GM18498 (cell line): ENCODE measurements around the gene DMD.
"Not testable (repeated sequence)": the region's sequence is repeated elsewhere in the genome, so short reads cannot be mapped to it uniquely, and the experiment has no call there.

ENCODE experiments used
- ATAC-seq: cut with Tn5 transposase; IDR thresholded peaks from one replicate; pipeline ENCODE4 v1.9.1; 2021; ENCODE audit warnings: mild to moderate bottlenecking, moderate library complexity; ENCODE audit not compliant: unreplicated experiment

DMD gene

DNA sequence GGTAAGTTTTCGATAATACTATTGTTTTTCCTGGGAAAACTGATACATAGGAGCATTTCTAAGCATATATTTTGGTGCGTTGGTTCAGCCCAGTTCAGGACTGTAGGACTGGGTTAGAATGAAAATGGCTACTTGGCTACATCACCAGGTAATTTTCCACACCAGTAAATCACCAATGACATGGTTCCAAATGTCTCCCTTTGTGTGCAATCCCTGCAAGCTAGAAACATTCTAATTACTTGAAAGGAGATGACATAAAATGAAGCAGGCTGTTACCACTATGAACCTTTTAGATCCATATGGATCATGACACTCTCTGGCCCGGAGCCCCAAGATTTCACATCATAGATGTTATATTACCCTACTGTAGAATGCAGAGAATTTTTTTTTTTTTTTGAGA is 1562.1 kb downstream of the DMD start:
- ATAC-seq: no peak

DNA sequence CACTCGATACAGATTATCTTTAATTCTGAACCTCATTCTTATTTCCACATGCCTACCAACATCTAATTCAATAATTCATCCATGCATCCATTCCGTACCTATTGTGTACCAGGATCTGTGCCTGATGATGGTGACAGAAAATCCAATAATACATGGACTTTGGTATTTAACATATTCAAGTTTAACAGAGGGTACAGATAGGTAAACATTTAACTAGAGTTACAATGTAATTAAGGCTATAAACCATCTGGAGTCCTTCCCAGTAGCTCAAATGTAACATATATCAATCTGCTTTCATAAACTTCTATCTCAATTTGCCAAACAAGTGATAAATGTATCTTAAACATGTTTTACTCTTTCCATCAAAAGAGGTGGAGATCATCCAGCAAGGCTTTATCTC is 1578.0 kb downstream of the DMD start:
- no peak for ATAC-seq

DNA sequence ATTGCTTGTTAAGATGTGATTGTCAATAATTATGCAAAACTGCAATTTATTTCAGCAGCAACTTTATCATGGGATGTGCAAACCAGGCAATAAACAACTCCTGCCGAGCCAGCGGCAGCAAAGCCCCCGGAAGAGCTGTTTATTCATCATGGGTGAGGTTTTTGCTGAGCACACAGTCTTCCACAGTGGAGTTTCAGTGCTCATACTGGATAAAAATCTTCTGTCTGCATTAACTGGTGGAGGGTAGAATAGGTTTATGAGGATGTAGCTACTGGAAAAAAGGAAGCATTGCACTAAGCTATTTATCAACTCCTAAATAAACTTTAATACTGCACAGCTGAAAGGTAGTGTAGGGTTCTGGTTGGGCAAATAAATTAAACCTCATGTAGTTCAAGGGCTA is 1582.2 kb downstream of the DMD start:
- ATAC-seq: no peak

DNA sequence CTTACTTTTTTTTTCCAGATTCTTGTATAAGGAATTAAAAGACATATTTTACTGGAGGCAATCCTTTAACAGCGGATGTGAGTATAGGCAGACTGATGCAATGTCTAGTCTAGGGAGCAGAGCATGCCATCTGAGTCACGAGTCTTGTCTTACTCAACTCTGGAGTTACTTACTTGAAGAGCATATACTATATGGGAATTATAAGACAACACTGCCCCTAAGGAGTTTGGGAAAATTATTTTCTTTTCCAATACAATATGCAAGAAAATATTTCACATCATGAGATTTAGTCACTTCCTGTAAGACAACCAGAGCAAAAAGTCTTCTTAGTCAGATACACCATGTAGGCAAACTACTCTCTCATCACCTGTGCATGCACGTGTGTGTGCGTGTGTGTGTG is 1602.2 kb downstream of the DMD start:
- ATAC-seq: no peak

DNA sequence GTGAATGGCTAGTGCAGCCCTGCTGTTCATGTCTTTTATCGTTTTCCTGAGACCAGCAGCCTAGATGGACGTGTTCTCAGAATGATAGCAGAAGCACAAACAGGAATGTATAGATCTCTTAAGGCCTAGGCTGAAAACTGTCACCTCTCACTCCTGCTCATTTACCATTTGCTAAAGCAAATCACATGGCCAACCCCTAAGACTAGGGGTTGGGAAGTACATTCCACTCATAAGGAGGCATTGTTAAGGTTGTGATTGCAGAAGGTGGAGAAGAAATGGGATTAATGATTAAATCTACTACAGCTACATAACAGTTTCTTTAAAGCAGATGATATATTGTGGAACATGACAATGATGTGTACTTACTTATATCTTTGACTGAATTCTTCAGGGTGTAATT is 1602.7 kb downstream of the DMD start:
- ATAC-seq: no peak

DNA sequence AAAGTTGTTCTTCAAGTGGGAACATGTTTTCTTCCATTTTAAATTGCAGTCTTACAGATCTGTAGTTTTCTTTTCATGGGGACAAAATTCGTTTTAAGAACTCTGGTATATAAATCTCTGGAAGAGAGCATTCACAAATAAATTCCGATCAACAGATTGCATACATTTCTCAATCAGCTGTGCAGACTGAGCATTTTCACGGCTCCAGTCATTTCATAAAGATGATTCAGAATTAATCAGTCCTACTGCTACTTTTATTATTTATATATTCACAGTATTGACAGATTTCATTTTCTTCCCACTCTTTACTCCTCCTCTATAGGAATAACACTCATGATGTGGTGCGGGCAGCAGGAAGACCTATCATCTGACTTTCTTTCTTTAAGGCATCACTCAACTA is 1604.6 kb downstream of the DMD start:
- ATAC-seq: no peak

DNA sequence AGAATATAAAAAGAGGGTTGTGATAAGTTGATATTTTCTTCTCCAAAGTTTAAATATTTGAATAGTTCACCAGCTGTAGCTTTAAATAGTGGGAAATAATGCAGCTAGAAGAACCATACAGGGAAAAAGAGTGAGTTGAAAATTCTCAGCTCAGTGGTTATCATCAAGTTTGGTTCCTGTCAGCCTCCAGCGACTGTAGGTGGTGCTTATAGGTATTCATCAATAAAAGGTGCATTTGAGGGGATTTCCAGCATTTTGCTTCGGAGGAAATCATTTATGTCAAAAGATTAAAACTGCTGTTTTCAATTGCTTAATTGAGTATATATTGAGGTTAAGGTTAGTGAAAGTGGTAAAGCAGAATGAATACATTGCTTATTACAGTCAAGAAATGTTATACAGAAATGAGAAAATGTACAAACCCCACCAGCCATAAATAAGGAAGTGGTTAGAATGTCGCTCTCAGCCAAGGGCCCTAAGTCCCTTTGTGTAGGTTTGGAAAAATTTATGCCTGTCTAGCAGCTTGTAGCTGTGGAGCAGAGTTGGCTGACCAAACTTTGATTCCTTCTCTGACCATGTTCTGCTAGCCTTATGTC is 1606.6 kb downstream of the DMD start:
- peak; percentile 85 for ATAC-seq

DNA sequence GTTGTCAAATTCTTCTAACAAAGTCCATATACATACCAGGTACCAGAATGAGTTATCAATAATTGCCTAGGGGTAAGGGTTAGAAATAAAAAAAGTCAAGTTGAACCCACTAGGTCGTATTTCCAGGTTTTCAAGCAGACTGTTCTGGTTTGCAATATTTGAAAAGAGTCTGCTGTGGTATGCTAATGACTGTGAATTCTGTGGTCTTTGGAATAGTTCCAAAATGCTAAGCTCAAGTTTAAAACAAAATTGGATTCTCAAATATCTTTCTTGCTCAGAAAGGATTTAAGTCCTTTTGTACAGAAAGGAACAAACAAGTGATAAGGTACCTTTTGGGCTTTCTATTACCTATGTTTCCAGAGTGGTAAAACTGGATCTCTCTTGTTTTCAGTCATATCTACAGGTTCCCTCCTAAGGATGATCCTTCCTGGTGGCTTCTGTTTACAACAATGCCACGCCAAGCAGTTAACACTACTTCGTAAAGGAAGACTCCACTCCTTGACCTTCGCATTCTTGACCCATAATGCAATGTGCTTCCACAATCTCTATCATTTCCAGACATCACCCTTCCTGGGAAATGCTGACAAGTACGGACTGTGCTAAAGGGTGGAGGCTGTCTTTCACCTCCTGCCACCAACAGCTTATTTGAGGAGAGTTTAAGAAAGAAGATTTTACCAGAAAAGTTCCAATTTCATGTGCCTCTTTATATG is 1607.8 kb downstream of the DMD start:
- ATAC-seq: no peak

DNA sequence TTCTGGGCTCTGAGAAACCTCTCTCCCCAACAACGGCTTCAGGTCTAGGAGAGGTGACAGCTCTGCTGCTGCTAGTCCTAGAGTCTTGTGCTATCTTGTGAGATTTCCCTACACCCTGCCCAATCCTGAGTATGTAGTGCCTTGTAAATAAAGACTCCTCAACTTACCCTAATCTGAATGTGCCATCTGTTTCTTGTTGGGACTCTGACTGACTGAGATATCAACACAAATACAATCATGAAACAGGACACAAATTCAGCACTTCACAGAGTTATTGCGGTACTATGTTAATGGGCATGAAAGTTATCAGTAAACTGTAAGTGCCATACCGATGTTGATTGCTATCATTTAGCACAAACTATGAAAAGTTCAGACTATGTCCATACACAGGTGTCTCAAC is 1610.5 kb downstream of the DMD start:
- no peak for ATAC-seq

DNA sequence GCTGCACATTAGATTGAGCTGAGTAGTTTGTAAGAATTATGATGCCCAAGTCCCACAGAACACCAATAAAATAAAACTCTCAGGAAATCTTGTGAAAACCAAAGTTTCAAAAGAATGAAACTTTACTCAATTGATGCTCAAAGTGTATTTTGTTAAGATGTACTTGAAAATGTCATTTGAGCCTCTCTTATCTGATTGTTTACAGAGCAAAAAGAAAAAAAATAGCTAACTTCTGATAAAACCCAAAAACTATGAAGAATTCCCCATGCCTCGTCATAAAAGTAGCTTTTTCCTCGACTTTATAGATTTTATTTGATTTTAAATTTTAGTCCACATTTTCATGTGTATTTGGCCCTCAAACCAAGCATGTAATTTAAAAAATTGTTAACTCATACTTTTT is 1618.0 kb downstream of the DMD start:
- no peak for ATAC-seq

DNA sequence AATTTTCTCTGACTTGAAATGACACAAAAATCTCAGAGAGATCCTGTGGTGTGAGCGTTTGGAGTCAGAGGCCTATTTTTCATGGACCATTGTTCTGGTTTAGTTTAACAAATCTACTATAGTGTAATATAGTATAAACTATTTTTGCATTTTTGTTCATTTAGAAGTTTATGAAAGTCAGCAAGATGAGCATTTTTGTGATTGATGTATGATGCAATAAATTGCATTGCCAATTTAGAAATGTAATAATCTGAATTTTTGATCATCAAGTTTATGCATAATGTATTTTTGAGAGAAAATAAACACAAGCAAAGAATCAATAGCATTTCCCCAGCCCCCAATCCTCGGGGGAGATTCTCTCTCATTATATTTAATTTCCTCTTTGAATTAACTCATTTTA is 1620.0 kb downstream of the DMD start:
- ATAC-seq: no peak

DNA sequence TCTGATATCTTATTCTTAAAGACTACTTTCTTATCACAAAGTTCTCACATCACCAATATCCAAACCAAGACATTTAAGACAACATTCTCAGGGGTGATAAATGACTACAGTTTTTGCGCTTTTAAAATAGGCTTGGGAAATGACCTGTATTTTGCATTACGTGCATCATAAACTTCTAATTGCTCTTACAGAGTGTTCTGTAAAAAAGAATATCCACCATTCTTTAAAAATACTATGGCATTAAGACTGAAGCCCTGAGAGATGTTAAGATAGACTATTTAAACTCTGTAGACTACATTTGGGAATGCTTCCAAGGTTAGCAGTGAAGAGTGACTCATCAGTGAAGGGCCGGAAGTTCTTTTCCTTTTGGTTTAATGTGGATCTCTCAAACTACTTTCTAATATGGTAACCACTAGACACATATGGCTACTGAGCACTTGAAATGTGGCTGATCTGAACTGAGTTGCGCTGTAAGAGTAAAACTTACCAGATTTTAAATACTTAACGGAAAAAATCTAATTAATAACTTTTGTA is 1620.7 kb downstream of the DMD start:
- ATAC-seq: no peak

DNA sequence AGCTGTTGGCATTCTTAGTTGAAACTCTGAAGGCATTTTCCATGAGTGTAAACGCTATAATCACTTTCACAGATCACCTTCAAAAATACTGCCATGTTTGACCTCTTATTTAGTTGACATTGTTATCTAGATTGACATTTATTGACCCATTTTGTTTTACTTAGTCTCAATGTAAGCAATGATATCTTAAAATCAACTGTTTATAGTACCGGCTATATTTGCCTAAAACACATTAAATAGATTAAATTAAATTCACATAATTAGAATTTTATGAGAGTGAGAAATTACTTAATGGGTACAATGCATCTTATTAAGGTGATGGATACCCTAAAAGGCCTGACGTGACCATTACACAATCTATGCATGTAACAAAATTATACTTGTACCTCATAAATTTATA is 1621.8 kb downstream of the DMD start:
- no peak for ATAC-seq

DNA sequence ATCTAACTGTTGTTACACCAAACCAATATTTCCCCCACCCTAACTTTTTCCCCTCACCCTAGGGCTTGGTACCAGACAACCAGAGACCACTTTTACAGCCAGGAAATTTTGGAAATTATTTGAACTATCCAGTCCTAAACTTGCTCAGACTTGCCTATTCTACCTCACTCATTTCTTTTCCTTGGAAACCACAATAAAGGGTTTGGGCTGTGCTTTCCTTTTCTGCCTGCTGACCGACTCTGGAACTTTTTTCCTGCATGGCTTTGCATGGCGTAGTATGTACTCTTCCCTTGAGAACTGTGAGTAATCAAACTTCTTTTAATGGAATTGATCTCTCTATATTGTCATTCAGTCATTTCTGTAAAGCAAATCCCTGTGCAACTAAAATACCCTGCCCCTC is 1623.0 kb downstream of the DMD start:
- ATAC-seq: no peak

DNA sequence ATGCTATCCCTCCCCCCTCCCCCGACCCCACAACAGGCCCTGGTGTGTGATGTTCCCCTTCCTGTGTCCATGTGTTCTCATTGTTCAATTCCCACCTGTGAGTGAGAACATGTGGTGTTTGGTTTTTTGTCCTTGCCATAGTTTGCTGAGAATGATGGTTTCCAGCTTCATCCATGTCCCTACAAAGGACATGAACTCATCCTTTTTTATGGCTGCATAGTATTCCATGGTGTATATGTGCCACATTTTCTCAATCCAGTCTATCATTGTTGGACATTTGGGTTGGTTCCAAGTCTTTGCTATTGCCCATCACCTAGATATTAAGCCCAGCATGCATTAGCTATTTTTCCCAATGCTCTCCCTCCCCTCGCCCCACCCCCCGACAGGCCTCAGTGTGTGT is 1627.5 kb downstream of the DMD start:
- ATAC-seq: not testable (repeated sequence)

DNA sequence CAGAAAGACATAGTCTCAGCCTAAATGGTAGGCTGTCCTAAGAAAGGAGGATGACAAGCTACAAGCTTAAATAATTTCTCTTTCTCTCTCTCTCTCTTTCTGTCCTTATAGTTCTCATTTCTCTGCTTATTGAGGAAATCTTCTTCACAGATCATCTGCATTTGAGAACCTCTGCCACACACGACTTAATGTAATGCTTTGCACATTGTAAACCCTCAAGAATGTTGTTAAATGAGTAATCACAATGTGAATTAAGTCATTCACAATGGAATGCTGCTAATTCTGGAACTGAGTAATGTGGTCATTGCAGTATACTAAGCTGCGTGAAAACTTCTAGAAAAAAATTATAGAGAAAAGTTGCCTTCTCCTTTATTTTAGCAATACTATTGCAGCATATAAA is 1630.6 kb downstream of the DMD start:
- ATAC-seq: no peak

DNA sequence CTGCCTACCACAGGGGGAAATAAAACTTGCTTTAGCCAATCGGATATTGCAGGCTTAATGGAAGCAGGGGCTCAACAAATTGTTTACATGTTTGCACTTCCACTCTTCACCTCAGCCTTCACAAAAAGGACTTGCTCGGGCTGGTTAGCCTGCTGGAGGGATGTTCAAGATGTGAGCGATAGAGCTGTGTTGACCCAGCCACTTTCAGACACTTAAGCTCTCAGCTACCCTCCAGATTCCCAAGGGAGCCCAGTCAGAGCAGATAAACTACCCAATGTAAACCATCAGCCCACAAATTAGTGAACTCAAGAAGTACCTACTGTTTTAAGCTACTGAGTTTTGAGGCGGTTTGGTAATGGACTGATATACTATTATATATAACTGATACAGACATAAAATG is 1631.1 kb downstream of the DMD start:
- ATAC-seq: no peak

DNA sequence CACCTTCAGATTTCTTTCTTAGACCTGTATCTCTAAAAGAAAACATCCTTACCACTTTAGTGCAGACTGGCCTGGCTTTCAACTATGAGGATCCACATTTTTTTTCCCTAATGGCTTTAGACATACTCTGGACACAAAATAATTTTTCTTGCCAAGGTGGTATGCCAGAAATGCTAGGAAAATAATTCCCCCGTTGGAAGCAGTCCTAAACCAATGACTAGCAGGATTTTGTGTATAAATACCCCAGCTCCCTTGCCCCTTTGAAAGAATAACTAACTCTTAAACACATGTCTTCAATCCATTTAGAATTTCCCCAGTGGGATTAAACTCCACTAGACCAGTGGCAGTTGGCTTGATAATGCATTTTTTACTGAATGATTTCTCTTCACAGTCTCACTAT is 1639.0 kb downstream of the DMD start:
- no peak for ATAC-seq

DNA sequence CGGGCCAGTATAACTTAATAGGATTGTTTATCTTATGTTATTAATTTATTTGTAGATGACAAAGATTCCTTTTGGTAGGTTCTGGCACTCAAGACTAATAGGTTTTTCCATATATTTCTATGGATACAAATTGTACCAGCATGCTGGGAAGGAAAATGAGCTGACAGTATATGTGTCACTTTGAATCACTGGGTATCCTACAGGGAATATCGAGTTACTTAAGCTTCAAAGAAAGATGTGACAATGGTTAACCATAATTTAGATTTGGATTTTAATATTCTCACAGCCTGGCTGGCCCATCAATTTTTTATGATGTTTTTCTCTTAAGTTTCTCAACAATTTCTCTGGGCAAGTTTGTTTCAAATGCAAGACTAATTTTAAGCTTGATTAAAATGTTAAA is 1640.7 kb downstream of the DMD start:
- ATAC-seq: no peak

DNA sequence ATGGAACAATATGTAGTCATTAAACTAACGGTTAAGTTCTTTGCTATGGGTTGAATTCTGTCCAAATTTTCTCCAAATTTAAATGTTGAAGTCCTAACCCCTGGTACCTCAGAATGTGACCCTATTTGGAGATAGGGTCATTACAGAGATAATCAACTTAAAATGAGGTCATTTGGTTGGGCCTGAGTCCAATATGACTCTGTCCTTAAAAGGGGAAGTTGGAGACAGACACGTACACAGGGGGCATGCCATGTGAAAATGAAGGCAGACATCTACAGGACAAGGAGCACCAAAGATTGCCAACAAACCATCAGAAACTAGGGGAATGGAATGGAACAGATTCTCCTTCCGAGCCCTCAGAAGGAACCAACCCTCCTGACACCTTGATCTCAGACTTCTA is 1647.6 kb downstream of the DMD start:
- no peak for ATAC-seq

DNA sequence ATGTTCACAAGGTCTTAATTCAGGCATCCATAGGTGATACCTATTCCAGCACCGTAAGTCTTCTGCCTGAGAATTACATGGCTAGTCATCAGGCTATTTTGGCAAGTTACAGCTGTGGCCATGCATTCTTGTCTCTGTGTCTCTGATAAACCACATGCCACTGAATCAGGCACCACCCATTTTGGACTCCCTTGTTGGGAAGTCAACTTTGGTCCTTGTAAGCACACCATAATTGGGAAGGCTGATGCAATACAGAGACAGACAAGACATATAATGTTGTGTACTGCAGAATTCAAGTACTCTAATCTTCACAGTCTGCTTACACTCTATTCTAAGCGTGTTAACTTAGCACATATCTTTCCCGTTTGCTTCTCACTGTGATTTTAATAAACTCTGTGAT is 1655.8 kb downstream of the DMD start:
- no peak for ATAC-seq

DNA sequence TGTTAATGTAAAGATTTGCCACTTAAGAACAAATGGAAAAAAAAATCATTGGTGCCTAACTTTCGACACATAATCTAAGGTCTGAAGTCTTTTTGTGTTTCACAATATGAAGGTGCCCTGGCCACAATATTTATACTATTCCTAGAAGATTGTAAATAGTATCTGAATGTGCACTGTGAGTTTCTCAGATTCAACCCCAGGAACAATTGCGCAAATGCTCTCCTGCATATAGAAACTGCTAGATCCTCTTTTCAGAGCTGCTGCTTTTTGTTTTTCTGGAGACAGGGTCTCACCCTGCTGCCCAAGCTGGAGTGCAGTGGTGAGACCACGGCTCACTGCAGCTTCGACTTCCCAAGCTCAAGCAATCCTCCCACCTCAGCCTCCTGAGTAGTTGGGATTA is 1659.4 kb downstream of the DMD start:
- ATAC-seq: no peak

DNA sequence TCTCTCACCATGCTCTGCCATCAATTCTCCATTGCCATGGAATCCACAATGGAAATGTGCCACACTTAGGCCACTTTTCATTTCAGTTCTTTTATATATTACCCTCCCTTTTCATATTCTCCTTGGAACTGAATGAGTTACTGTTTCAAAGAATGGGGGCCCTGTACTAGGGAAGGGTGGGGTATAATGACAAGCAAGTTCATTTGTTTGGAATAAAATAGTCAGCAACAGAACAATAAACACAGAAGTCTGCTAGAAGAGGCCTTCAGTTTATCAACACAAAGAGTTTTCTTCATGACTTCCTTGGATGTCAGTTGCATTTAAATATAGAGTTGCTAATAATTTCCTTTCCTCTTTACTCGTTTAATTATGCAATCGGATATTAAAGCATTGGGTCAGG is 1661.2 kb downstream of the DMD start:
- no peak for ATAC-seq
